ENCODE data around the gene ZNF638.

Gene ZNF638

DNA sequence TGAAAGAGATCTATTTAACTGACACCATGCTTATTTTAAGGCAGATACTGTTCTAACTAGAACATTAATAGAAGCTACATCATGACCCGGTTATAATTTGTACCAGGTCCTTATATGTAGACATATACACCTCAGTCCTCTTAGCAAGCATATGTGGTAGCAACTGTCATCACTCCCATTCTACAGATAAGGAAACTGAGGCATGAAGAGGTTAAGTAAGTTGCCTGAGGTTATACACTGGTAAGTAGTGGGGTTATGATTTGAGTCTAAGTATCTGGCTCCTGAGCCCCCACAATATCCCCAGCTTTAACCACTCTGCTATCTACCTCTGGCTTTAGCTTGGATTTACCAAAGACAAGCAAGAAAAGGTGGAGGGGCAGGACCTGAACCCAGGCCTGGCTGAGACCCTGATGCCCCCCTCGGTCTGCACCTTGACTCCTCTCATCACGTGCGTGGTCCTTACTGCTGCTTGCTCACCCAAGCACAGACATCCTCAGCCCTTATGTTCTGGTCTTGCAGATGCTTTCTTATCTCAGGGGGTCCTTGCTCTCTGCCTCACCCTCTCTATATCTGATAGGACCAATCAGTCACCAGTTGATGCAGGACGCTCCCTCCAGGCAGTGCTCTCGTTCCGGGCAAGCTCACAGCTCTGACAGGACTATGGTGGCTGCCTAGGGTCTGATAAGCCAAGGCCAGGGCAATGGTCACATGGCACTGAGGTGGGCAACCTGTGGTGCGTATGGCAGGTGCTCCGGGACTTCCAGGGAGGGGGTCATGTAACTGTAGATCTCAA is 125.7 kb downstream of the ZNF638 start:
- DNase-seq, result no peak

DNA sequence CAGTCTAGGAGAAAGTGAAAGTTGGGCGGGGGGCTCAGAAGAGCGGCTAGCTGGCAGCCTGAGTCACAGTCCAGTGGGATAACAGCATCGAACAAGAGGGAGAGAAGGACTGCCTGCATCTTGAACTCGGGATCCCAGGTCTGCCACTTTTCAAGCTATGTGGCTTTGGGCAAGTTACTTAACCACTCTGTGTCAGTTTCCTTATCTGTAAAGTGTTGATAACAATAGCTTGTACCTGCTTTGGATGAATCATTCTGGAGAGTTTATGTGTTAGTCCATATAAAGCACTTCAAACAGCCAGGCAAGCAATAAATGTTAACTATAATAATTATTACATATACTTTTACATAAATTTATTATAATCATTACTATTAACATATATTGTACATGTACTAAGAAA is 126.3 kb downstream of the ZNF638 start:
- no peak for DNase-seq

DNA sequence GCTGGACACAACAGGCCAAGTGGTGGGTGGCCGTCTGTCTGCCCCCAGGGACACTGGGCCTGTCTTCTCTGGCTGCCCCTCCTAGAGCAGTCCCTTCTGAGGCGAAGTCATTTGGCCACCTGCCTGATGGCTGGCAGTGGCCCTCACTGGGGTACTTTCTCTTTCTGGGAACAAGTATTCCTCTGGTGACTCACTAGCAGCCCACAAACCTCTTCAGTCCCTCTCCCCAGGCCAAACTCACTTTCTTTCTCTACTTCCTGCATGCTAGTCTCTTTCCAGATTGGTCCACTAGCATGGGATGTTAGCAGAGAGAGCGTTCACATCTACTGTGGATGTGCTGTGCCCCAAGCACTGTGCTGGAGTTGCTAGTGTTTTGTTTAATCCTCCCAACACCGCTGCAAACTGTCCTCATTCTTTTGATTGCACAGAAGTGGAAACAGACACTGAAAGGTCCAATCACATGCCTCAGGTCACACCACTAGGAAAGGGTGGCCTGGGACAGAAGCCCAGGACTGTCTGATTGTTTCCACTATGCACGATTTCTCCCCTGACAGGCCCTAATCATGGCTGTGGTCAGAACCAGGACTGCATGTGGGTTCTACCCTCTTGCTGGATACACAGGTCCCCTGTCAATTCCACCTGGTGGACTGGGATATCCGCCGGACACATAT is 127.0 kb downstream of the ZNF638 start:
- DNase-seq, result no peak

DNA sequence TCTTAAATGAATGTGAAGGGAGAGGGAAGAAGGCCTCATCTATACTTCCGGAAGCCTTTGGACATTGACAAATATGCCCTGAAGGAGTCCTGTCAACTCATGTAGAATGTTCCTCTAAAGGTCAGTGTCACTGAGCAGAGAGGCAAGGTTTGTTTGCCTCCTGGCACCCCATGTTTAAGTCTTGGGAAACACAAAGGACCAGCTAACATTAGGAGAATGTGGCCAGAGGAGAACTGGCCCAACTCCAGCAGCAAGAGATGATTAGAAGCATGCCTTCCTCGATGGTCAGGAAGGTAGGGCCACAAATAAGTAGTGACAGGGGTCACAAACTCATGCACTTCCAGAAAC is 127.5 kb downstream of the ZNF638 start:
- no peak for DNase-seq

DNA sequence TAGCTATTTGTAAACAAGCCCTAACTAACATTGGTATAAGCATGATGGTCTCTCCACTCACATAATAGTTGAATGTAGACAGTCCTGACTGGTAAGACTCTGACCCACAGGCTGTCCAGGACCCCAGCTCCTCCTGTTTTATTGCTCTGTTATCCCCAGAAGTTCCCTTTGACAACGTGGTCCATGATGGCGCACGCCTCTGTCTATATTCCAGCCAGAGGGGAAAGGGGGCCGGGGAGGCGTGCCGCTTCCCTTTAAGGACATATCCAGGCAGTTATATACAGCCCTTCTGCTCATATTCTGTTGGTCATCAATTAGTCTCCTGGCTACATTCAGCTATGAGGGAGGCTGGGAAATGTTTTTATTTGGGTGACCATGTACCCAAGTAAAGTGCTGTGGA is 128.5 kb downstream of the ZNF638 start:
- no peak for DNase-seq

DNA sequence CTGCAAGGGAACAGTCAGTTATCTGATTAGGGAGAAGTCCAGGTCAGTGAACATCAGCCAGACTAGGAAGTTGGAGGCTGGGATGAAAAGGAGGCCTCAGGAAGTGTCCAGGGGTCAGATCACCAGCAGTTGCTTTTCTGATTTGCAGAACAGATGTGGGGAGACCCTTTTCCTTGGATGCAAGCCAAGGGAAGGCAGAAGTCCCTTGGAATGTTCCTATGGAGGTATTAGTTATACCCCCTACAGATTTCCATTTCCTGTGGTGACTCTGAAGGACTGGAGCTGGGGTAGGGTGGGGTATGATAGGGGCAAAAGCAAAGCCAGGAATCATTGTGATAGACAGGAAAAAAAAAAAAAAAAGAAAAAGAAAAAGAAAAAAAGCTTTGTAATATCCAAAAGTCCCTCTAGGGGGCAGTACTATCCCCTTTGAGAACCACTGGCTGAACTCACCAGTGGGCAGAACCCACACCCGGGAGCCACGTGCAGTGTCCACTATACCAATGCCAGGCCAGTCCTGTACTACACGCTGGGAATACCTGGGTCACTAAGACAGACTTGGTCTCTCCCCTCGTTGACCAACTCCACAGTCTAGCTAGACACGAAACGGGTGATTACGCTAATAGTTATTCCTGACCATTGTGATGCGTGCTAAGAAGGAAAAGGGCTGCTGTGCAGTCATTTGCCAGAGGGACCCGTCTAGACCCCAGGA is 129.2 kb downstream of the ZNF638 start:
- no peak for DNase-seq

DNA sequence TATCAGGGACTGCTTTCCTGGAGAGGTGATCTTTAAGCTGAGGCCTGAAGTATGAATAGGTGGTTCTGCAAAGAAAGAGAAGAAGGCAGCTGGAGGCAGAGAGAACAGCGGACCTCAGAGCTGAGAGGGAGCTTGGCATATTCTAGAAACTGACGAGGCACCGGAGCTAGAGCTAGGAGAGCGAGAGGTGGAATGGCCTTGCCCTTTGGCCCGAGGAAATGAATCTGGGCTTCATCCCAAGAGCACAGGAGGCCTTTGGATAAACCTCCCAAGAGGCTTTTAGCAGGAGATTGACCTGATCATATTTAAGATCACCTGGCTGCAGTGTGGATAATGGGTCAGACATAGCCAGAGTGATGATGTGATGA is 129.7 kb downstream of the ZNF638 start:
- DNase-seq, result no peak

DNA sequence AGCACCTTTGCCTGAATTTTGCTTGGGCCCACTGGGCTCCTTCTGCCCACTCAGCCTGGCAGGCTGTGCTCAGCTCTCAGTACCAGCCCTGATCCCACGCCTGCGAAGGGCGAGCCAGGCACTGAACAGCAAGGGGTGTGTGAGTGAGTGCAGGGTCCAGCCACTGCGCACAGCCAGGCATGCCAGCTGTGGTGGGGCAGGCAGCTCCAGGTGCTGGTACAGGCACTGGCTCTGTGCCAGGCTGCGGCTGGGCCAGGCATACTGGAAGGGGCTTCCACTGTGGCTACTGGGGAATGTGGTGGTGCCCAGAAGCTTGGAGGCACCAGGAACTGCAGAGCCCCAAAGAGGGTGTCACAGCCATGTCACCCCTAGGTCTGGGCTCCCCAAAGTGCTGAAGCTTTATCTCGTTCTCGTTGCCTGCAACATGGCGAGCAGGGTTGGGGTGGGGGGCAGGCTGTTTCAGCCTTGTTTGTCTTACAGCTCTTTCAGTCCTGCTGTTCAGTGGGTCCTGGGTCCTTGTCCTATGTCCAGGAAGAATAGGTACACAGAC is 130.5 kb downstream of the ZNF638 start:
- no peak for DNase-seq

DNA sequence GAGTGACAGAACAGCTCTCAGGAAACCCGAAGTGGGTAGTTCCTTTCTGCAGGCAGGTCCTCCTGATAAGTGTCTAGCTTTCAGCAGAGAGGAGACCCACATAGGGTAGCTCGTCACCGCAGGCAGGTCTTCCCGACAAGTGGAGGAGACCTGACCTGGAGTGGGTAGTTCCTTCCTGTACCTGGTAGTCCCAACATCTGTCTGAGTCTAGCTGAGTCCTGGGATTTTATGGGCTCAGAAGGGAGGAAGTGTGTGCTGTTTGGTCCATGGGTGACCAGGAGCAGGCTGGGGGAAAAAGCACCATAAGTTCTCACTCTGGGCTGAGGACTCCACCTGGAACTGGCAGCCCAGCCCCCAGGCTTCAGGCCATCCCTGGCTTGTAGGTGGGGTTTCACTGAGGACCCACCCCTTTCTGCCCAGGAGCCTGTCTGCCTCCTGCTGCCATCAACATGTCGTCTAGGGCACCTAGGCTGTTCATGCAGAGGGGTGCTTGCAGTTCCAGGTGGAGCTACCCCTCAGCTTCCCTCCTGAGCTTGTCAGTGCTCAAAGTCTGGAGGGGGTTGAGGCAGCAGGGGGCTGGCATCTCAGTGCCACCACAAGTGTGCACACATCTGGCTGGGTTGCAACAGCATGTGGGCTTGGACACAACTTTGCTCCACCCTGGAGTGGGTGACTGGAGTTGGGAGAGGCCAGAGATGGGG is 131.2 kb downstream of the ZNF638 start:
- no peak for DNase-seq

DNA sequence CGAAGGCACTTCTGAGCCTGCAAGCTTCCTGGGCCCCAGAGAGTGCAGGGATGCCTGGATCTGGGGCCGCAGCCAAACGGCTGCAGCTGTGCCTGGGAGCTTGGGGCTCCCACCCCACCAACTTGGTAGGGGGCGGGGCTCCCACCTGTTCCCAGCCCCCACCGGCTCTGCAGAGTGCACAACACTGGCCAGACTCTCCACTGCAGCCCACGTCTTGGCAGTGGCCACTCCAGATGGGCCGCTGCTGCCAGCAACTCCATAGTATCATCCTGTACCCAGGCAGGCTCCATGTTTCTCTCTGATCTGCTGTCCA is 131.7 kb downstream of the ZNF638 start:
- no peak for DNase-seq

DNA sequence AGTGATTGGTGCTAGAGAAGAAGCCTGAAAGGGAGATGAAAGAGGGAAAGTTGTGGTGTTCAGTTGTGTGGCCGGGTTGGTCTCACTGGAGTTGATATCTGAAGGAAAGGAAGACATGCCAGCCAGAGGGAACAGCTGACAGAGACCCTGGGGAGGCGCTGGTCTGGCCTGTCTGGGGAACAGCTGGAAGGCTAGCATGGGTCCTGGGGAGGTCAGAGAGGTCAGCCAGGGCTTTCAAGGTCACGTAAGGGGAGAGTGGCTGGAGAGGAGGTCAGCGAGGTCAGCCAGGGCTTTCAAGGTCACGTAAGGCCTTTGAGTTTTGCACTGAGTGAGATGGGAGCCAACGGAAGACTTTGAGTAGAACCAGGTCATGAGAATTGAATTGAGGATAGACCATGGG is 132.8 kb downstream of the ZNF638 start:
- DNase-seq, result no peak

DNA sequence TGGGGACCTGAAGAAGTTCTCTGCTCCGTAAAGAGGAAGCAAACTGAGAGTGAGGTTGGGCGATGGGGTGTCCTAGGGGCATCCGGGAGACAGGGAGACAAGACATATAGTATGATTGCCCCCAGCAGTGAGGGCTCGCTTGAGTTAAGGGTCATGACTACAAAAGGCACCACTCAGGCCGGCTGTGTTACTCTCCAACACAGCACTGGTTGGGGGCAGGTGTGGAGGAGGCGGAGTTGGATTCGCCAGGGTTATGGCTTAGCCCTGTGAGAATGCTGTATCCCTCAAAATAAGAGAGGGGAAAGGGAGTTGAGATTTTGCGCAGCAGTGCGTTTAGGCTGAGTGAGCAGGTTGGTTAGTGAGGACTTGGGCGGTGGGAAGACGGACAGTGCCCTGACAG is 133.8 kb downstream of the ZNF638 start:
- DNase-seq, result no peak

DNA sequence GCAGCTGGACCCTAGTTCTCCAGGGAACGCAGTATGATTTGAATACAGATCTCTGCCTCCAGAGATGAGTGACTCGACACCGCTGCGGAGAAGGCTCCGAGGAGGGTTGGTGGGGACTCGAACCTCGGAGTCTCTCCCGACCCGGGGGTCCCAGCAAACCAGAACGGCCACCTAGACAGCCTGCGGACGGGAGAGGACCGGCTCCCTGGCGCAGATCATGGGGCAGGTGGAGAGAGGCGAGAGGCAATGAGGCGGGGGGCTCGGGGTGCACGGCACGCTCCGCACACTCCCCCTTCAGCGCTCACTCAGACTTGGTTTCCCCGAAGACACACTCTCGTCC is 134.3 kb downstream of the ZNF638 start:
- DNase-seq, result no peak

DNA sequence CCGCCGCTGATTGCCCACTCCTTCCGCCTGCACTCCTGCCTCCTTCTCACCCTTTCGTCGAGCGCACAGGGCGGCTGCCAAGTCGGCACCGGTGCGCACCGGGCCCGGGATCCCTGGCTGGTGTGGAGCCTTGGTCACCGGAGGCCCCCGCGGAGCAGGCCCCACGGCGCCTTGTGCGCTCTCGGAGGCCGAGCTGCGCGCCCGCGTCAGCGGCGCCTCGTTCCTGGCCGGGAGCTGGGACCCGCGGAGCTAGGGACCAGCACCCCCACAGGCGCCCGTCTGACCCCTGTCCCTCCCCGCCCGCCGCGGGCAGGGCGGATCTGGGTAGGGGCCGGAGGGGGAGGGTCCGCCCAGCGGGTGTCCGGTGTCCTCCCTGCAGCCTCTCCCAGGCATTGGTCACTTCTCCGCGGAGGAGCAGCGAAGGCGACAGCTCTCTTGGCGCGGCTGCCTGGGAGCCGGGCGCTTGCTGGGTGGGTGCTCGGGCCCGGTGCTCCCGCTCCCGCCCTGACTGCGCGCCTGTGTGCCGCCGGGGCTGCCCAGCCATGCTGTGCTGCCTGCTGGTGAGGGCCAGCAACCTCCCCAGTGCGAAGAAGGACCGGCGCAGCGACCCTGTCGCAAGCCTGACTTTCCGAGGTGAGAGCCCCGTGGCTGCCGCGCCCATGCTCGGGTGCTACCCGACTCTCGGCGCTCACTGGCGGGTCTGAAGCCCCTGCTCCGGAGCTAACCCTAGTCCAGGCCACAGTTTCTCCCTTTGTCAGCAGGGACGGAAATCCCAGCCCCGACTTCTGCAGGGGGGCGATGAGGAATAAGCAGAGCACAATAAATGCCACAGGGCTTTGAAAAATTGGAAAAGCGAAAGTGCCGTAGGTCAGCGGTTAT is 135.0 kb downstream of the ZNF638 start:
- DNase-seq, result no peak

DNA sequence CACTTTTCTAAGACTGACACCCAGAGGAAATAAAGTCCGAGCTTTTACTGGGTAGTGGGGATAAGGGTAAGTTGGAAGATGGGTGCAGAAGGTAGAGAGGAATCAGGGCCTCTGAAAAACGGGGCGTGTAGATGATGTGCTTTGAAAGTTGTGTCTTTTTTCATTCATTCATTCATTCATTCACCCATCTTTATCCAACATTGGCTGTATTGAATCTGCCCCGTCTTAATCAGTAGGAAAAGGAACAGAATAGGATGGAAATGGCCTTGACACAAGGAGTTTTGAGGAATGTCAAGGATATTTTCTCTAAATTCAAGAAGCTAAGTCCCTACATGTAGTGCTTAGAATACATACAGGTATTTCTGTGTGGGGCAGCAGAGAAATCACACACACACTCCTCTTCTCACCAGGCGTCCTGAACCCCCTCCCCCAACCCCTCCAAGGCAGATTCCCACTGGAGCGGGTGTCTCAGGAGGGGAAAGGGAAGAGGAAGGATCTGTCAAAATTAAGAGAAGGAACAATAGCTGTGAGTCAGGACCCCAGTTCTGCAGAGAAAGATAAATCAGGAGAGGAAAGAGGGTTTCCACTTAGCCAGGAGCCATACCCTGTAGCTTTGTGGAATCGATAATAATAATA is 135.7 kb downstream of the ZNF638 start:
- DNase-seq, result no peak

DNA sequence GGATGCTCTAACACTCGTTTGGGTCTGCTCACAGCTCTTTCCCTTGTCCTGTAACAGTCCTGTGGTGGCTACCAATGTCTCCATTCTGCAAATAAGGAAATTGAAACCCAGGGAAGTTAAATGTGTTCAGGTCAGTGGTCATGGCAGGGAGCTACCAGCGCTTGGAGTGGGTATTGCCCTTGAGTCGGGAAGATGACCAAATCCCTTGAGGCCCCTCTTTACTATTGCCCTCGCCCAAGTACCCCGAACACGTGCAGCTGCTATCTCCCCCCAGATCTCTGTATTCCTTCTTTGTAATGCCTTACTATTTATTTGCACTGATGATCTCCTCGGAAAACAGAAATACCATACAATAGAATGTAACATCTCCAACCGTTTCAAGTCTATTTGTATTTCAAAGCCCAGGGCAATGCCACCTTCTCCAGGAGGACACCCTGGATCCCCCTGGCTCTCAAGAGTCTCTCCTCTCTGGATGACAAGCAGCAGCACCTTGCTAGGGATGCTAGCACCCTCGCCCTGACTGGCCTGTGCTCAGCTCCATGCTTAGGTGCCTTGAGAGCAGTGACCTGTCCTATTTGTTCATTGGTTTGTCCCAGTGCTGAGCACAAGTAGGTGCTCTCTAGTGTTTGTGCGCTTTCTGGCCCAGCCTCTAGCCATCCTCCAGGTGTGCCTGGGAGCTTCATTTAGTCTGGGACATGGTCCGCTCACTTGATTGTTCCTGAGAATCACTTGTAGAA is 136.9 kb downstream of the ZNF638 start:
- DNase-seq, result no peak

DNA sequence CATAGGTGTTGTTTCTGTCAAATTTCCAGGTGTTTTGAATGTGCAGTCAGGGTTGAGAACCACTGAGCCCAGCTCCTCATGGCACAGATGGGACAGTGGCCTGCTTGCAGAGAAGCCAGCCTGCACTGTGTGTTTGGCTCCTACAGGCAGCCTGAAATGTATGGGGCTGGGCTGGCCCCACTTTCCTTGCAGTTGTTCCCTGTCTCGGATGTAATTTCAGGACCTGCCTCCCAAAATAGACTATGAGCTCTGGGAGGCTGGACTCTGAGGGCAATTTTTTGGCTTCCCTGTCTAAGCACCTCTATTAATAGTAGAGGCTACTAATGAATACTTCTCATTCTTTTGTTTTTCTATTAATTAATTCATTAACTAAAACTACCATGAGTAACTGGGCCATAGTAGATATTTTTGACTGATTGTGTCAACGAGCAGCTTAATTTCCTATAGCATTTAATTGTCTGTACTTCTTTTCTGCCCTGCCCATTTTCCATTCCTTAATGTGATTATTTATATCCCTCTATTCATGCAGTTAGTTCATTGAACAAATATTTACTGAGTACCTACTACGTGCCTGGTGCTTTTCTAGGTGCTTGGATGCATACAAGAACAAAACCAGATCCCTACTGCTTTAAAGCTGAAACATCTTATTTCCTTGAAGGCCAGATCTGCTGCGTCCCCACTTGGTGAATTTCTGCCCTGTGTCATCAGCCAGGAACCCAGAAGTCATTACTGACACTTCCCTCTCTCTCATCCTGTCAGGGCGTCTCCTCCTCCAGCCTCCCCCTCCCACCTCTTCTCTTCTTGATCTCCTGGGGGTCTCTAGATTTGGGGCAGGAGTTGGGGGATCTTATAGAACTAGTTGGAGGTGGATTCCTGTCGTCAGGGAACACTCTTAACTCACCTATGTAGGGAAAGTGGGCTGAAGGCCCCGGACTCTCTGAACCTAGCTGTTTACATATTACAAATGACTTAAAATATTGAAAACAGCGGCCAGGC is 138.1 kb downstream of the ZNF638 start:
- DNase-seq, result no peak

DNA sequence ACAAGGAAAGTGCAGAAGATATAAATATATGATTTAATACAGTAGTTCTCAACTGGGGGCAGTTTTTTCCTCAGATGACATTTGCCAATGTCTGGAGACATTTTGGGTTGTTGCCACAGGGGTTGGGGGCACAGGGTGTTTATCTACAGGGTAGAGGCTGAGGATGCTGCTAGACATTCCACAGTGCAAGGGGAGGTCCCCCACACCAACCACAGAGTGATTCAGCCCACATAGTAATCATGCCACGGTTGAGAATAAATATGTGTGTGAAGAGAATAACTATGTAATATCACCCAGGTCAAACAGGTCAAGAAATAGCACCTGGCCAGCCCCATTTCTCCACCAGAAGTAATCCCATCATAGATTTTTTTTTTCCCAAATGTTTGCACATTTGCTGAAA is 139.7 kb downstream of the ZNF638 start:
- DNase-seq, result no peak

DNA sequence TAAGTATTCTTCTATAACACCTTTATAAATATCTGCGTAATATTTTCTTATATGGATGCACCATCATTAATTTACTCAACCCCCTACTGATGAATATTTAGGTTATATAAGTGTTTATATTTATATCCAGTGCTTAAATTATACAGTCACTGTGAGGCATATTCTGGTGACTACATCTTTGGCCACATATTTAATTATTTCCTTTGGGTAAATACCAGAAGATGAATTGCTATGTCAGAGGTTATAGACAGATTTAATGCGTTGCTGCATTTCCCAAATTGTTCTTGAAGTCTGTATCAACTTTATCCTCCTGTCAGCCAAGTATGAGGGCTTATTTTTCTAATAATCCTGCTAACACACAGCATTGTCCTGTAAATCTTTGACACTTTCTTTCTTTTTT is 140.4 kb downstream of the ZNF638 start:
- no peak for DNase-seq
